IPS-20b (cell line): ENCODE measurements around the gene LNX2.

Source experiments
- H3K27ac ChIP-seq: one replicate; pipeline ENCODE4 v1.5.1; 2013; ENCODE audit warnings: low read length
- H3K27me3 ChIP-seq: 2 replicates; pipeline ENCODE4 v1.6.1; 2013; ENCODE audit warnings: mild to moderate bottlenecking, low read length, inconsistent platforms; ENCODE audit not compliant: insufficient read depth
- H3K36me3 ChIP-seq: 2 replicates; pipeline ENCODE4 v1.6.1; 2013; ENCODE audit warnings: low read depth, mild to moderate bottlenecking, inconsistent platforms, low read length, moderate library complexity; ENCODE audit not compliant: insufficient read depth
- H3K4me1 ChIP-seq: 2 replicates; pipeline ENCODE4 v1.6.1; 2013; ENCODE audit warnings: mild to moderate bottlenecking, control low read depth, inconsistent platforms, low read length, moderate library complexity; ENCODE audit not compliant: insufficient read depth
- H3K4me3 ChIP-seq: 2 replicates; pipeline ENCODE4 v1.5.1; 2013; ENCODE audit warnings: mild to moderate bottlenecking, low read length, inconsistent platforms
- H3K9ac ChIP-seq: 2 replicates; pipeline ENCODE4 v1.6.1; 2013; ENCODE audit warnings: low read depth, mild to moderate bottlenecking, inconsistent platforms, low read length, moderate library complexity
- H3K9me3 ChIP-seq: 2 replicates; pipeline ENCODE4 v1.6.1; 2013; ENCODE audit warnings: mild to moderate bottlenecking, low read depth, low read length, inconsistent platforms; ENCODE audit not compliant: insufficient read depth

LNX2 gene

GRCh38 chr13:27605099-27605498, 15.2 kb downstream of the LNX2 start:
- no peaks in the 10 kb centered on the region for H3K27me3 ChIP-seq
- no peaks in the 10 kb centered on the region for H3K36me3 ChIP-seq
- no peak overlapping the region for H3K4me3 ChIP-seq
- H3K4me1 ChIP-seq = peaks cover 16% of the 10 kb centered on the region; the same call in 1 of the 2 replicates
- H3K27ac ChIP-seq = no peak overlapping the region
- H3K9ac ChIP-seq = no peak overlapping the region
- H3K9me3 ChIP-seq = no peaks in the 10 kb centered on the region

DNA sequence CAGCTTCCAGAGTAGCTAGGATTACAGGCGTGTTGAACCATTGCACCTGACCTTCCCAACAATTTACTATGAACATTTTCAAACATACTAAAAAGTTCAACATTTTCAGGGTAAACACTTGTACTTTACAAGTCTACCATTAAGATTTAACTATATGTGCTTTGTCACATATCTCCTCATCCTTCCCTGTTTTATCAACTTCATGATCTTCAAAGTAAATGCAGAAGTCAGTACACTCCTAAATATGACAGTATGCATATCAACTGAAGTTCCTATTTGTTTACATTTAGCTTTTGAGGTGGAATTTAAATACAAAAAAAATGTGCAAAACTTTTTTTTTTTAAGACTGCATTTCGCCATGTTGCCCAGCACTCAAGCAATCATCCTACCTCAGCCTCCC, 18.5 kb downstream of the LNX2 start:
- Histone ChIP-seq H3K36me3 (no peaks in the 10 kb centered on the region), H3K4me1 (peaks cover 20% of the 10 kb centered on the region), H3K9ac (no peak overlapping the region), H3K4me3 (no peak overlapping the region), H3K9me3 (no peaks in the 10 kb centered on the region), H3K27me3 (no peaks in the 10 kb centered on the region), H3K27ac (no peak overlapping the region)

DNA sequence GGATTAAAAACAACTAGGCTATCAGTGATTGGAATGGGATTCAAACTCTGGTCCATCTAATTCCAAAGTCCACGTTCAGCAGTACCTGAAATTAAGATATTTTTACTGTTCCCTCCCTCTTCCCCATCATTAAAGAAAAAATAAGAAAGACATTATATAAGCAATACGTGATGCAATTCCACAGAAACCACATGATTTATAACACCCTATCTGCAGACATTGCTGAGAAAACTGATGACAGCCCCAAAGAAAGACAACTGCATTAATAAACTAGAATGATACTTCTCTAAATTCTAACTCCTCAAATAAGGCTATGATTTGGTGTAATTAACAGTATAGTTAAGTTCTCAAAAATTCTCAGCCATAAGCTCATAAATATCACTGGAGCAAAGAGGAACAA, 19.1 kb downstream of the LNX2 start:
- Histone ChIP-seq H3K27me3 (no peaks in the 10 kb centered on the region), H3K9ac (no peak overlapping the region), H3K4me3 (no peak overlapping the region), H3K27ac (no peak overlapping the region), H3K36me3 (no peaks in the 10 kb centered on the region), H3K4me1 (peaks cover 21% of the 10 kb centered on the region), H3K9me3 (no peaks in the 10 kb centered on the region)

DNA sequence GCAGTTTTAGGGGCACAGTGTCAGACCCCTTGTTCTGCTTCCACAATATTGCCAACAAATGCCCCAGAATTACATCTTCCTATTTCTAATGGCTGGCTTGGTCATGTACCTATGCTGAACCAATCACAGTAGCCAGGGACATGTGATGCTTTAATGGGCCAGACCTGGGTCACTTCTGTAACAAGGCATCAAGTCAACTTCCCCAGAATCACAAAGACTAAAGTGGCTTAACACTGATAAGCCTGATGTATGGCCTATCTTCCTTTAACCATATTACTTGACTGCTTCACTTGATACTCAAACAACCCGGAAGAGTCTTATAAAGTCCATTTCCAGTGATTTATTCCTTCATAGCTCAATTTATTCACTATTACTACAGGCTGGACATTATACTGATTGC, 19.6 kb downstream of the LNX2 start:
- Histone ChIP-seq H3K27ac (no peak overlapping the region), H3K27me3 (no peaks in the 10 kb centered on the region), H3K36me3 (no peaks in the 10 kb centered on the region), H3K9me3 (no peaks in the 10 kb centered on the region), H3K4me1 (peaks cover 21% of the 10 kb centered on the region), H3K9ac (no peak overlapping the region), H3K4me3 (no peak overlapping the region)

DNA sequence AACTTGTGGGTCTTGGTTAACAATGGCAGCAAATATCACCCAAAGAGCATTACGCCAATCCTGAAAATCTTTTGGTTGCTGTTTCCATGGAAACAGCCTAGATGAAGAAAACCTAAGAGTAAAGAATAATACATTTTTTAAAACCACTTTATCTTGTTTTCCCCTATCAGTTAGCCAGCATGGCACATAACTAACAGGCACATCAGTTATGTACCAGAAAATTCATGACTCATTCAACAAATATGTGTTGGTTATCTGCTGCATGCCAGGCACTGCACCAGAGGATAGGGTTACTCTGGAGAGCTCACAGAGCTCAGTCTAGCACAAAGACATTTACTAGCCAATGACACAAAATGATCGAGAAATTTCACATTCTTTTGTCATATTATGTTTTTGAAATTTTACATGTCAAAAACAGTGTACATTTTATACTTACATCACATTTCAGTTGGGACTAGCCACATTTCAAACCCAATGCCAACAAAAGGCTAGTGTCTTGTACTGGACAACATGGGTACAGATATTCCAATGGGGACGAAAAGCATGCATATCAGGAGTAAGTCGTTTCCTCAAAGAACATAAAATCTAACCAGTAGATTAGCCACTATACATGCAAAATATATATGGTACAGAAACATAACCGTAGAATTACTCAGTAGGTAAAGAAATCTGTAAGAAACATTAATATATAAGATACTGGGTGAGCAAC, 20.3 kb downstream of the LNX2 start:
- Histone ChIP-seq H3K27ac (no peak overlapping the region), H3K27me3 (no peaks in the 10 kb centered on the region), H3K9ac (no peak overlapping the region)

DNA sequence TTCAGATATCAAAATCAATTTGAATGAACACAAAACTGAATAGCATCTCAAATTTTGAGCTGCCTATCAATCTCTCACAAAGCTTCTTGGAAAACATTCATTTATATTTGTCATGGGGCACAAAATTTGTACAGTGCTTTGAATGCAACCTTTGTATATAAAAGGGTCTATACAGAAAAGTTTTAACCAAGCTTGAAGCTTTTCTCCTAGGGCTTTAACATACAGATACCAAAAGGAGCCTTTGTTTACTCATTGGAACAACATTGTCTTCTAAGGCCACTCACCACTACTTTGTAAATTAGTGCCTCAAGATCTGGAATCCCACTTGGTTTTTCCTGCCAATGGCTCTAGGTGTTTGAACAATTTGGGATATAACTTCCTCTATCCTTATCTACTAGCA, 21.2 kb downstream of the LNX2 start:
- Histone ChIP-seq H3K4me3 (no peak overlapping the region), H3K4me1 (peaks cover 19% of the 10 kb centered on the region), H3K36me3 (no peaks in the 10 kb centered on the region), H3K9me3 (no peaks in the 10 kb centered on the region), H3K27me3 (no peaks in the 10 kb centered on the region), H3K27ac (no peak overlapping the region), H3K9ac (no peak overlapping the region)

More for the DNA sequence above, 20.3 kb downstream of the LNX2 start:
- Histone ChIP-seq H3K4me1 (peaks cover 21% of the 10 kb centered on the region), H3K4me3 (no peak overlapping the region), H3K9me3 (no peaks in the 10 kb centered on the region), H3K36me3 (no peaks in the 10 kb centered on the region)

GRCh38 chr13:27595055-27595811, 25.1 kb downstream of the LNX2 start:
- Histone ChIP-seq H3K9me3 (no peaks in the 10 kb centered on the region), H3K4me1 (peaks cover 18% of the 10 kb centered on the region), H3K27me3 (no peaks in the 10 kb centered on the region), H3K27ac (no peak overlapping the region), H3K4me3 (no peak overlapping the region), H3K9ac (no peak overlapping the region), H3K36me3 (no peaks in the 10 kb centered on the region)

- Histone ChIP-seq H3K4me3 (no peak overlapping the region), H3K36me3 (no peaks in the 10 kb centered on the region), H3K27me3 (no peaks in the 10 kb centered on the region), H3K9ac (no peak overlapping the region), H3K4me1 (peaks cover 8% of the 10 kb centered on the region), H3K27ac (no peak overlapping the region), H3K9me3 (no peaks in the 10 kb centered on the region)
These were observed 27.1 kb downstream of the LNX2 start for GRCh38 chr13:27593267-27593666.

GRCh38 chr13:27592865-27593264, 27.5 kb downstream of the LNX2 start:
- no peaks in the 10 kb centered on the region for H3K9me3 ChIP-seq
- H3K9ac ChIP-seq = no peak overlapping the region
- H3K36me3 ChIP-seq = no peaks in the 10 kb centered on the region
- H3K27ac ChIP-seq = no peak overlapping the region
- H3K27me3 ChIP-seq = no peaks in the 10 kb centered on the region
- no peak overlapping the region for H3K4me3 ChIP-seq
- peaks cover 8% of the 10 kb centered on the region for H3K4me1 ChIP-seq

DNA sequence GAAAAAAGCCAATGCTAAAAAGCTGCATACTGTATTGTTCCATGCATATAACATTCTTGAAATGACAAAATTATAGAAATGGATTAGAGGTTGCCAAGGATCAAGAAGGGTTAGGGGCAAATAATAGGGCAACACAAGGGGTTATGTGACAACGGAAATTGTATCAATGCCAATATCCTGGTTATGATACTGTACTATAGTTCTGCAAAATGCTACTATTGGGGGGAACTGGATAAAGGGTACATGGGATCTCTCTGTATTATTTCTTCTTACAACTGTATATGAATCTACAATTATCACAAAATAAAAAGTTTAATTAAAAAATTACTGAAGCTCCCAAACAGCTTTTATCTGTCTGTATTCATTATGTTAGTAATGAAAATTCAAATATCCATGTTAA, 31.9 kb downstream of the LNX2 start:
- H3K27ac ChIP-seq = no peak overlapping the region
- no peak overlapping the region for H3K9ac ChIP-seq
- H3K36me3 ChIP-seq = no peaks in the 10 kb centered on the region
- no peaks in the 10 kb centered on the region for H3K9me3 ChIP-seq
- no peak overlapping the region for H3K4me3 ChIP-seq
- no peaks in the 10 kb centered on the region for H3K27me3 ChIP-seq
- H3K4me1 ChIP-seq = no peaks in the 10 kb centered on the region

DNA sequence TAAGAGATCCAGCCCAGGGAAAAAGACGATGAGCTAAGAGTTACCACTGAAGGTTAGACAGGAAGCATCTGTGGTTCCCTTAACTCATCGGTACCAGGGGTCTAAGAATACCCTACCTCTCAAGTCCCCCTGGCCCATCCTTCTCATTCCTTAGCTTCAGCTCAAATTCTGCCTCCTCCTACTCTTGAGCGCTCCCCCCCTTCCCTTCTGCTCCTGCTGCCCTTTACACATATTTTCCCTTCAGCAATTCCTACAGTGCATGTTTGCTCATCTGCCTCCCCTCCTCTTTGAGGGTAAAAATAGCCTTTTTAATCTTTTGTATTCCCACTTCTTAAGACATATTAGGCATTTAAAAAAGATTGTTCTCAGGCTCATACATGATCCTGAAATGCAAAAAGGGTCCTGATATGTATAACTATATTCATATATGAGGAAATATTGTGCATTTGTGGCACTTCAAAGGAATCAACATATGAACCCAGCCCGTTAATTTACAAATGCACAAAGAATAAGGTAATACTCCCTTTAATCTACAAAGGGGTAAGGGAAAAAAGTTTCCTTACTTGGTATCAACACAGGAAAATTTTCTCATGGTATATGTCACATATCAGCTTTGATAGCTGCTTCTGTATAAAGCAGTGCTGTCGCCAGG, 33.1 kb downstream of the LNX2 start:
- H3K4me1 ChIP-seq = no peaks in the 10 kb centered on the region
- no peak overlapping the region for H3K27ac ChIP-seq
- H3K4me3 ChIP-seq = no peak overlapping the region
- H3K36me3 ChIP-seq = no peaks in the 10 kb centered on the region
- H3K9ac ChIP-seq = no peak overlapping the region
- no peaks in the 10 kb centered on the region for H3K9me3 ChIP-seq
- H3K27me3 ChIP-seq = no peaks in the 10 kb centered on the region

- no peaks in the 10 kb centered on the region for H3K27me3 ChIP-seq
- H3K9ac ChIP-seq = no peak overlapping the region
- H3K9me3 ChIP-seq = no peaks in the 10 kb centered on the region
- no peak overlapping the region for H3K4me3 ChIP-seq
- H3K36me3 ChIP-seq = peaks cover 11% of the 10 kb centered on the region
- H3K27ac ChIP-seq = no peak overlapping the region
- H3K4me1 ChIP-seq = no peaks in the 10 kb centered on the region
These were observed 36.7 kb downstream of the LNX2 start for GRCh38 chr13:27583645-27584044.
